Lower leg skin (tissue), 4 donors: ENCODE results near the gene STEAP1B. TPM values are rescaled to one million over a fixed set of nuclear protein-coding genes. Genes with fewer than 3 reads are reported as not detected.

ENCODE experiments used
- DNase-seq, 2 donors: peaks; one replicate each; pipeline ENCODE4 v3.0.0-alpha.2; 2019; ENCODE audit warnings: low spot score in 2 of 2
- H3K4me3 ChIP-seq: fragments of 200-600 bp; sonication (generic); 2 replicates; pipeline ENCODE4 v1.5.1; 2017; ENCODE audit warnings: mild to moderate bottlenecking, low read depth; ENCODE audit not compliant: poor library complexity, severe bottlenecking
- CTCF ChIP-seq, 3 donors: fragments of 450-650 bp; IDR thresholded peaks; one replicate each; pipeline ENCODE4 v1.5.1; 2016; ENCODE audit warnings: antibody characterized with exemption in 3 of 3, mild to moderate bottlenecking in 3 of 3, moderate library complexity in 2 of 3
- POLR2A ChIP-seq, 2 donors: fragments of 450-650 bp; IDR thresholded peaks; one replicate each; pipeline ENCODE4 v1.6.1; 2016 to 2017; ENCODE audit warnings: antibody characterized with exemption in 2 of 2, mild to moderate bottlenecking in 1 of 2, moderate library complexity in 1 of 2
- WGBS, 2 donors: methylation state at CpG; one replicate each; pipeline ENCODE4 v1.1.5; 2018; 5-methylcytosine and 5-hydroxymethylcytosine counted together
- intact Hi-C: fragments of 100-400 bp; cut with DNase I; formaldehyde crosslinking; loops from one replicate; pipeline ENCODE4 v1.15.0; 2023; ENCODE audit warnings: low total_unique reads
- total RNA-seq, 4 donors: library from RNA; depleted of rRNA; stranded (reverse); fragments of >200 nt; gene quantifications; one replicate each; pipeline ENCODE4 v1.1.0, GENCODE V29; 2016

Gene STEAP1B
- total RNA-seq, 4 donors from 2014 or later, result 0.29 to 1.4 TPM; not detected in 2

DNA sequence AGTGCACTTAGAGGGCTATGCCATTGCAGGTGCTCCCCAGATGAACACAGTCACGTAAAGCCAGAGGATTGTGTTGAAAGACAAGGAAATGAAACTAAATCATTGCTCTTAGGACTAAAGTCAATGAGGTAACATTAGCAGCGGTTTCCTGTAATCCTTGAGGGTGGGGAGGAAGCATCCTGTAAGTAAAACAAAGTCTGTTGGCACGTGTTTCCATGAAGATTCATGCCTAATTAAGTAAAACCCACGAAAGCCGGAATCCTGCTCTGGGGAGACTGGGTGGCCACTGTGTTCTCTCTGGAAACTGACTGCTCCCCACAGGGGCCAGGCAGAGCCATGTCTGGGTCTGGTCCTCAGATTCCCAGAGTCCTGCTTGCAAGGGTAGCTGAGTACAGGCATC lies 18.3 kb downstream of the STEAP1B start:
- no peak for DNase-seq
- WGBS, 2 donors, result 35 to 40% methylated on average over 5 of the region's 5 CpGs

DNA sequence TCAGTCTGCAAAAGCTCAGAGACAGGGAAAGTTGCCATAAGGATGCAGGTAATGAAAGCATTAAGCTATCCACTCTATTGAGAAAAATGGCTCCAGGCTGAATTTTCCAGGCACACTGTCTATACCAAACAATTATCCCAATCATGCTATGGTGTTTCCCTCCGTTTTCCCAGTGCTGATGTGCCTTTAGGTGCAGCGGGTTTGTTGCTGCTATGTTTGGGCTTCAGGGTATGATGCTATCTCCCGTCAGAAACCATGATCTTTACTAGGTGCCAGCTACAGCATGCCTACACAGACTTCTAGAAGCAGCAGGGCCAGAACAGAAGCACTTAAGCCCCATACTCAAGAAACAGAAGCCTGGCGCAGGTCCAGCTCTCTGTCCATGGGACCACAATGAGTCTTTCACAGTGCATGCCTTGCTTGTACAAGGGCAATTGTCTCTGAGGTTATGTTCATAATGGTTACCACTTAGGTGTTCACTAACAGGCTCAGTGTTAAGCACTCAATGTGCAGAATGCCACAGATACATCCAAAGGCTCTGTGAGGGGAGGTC lies 19.4 kb downstream of the STEAP1B start:
- no peak overlapping the region for H3K4me3 ChIP-seq
- DNase-seq, result no peak
- WGBS, 2 donors, result 37 to 53% methylated on average over 4 of the region's 4 CpGs

More for the DNA sequence above, 18.3 kb downstream of the STEAP1B start:
- no peak overlapping the region for H3K4me3 ChIP-seq
- intact Hi-C loops, result no loop called here
- TF ChIP-seq CTCF (IDR thresholded peaks at IDR 0.05) (no peak), POLR2A (IDR thresholded peaks at IDR 0.05) (no peak)

DNA sequence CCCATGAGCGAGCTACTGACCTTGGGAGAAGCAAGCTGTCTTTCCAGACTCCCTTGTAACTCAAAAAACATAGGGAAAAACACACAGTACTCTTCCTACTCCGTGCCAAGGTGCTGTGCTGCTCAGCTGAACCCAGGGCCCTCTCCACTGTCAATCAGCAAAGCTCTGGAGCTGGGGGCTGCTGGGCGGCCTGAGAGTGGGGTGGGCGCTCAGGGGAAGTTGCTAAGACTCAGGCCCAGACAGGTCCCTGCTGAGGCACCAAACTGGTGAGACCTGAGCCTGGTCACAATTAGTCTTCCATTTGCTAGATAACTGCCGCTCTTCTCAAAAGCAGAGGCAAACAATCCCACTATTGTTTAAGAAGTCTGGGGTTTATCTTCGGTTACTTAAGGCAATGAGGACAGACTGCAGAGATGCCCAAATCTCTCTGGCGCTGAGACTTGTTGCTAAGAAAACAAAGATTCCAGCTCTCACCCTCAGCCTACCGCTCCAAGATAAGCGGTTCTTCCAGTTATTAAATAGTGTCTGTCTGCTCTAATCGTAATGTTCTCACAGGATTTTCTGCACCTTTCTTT lies 22.0 kb downstream of the STEAP1B start:
- no peak for DNase-seq
- intact Hi-C loops, result no loop called here
- no peak for TF ChIP-seq POLR2A (IDR thresholded peaks at IDR 0.05)
- no peak for TF ChIP-seq CTCF (IDR thresholded peaks at IDR 0.05)
- H3K4me3 ChIP-seq, result no peak overlapping the region
- WGBS, 2 donors, result 55 to 68% methylated on average over 10 of the region's 10 CpGs

More for the DNA sequence above, 19.4 kb downstream of the STEAP1B start:
- TF ChIP-seq POLR2A (IDR thresholded peaks at IDR 0.05) (no peak), CTCF (IDR thresholded peaks at IDR 0.05) (no peak)
- intact Hi-C loops, result no loop called here

DNA sequence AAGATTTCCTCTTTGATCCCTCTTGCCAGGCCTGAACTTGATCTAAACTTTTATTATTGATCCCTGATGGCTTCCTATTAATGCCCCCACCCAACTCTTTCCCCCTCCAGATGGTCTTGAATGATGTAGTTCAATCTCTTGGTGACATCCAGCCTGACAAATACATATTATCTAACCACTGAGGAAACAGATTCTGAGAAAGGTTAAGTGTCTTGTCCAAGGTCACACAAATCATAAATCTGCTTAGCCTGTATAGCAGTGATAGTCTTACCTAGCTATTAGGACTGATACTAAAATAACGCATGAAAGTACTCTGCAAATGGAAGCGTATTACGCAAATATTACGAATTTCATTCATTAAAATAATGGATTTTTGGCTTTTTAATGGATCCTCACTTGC lies 22.7 kb downstream of the STEAP1B start:
- 93 to 97% methylated on average over 4 of the region's 4 CpGs for WGBS, 2 donors
- DNase-seq, result no peak
- intact Hi-C loops, result no loop called here
- H3K4me3 ChIP-seq, result no peak overlapping the region
- TF ChIP-seq CTCF (IDR thresholded peaks at IDR 0.05) (no peak), POLR2A (IDR thresholded peaks at IDR 0.05) (no peak)

DNA sequence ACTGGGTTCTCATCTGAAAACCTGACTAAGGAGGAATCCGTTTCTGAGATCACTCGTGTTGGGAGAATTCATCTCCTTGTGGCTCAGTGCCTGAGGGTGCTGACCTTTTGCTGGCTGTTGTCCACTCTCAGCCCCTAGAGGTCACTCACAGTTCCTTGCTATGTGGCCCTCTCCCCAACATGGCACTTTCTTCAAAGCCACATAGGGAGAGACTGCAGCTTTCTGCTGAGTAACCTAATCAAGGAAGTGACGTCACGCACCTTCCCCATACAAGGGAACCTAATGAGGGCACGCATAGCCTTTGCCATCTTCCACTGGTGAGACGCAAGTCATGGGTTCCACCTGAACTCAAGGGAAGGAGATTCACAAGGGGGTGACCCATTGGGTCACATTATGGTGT lies 23.2 kb downstream of the STEAP1B start:
- no peak for DNase-seq
- 96 to 99% methylated on average over 6 of the region's 6 CpGs for WGBS, 2 donors
- TF ChIP-seq CTCF (IDR thresholded peaks at IDR 0.05) (no peak), POLR2A (IDR thresholded peaks at IDR 0.05) (no peak)
- no peak overlapping the region for H3K4me3 ChIP-seq
- intact Hi-C loops, result no loop called here

DNA sequence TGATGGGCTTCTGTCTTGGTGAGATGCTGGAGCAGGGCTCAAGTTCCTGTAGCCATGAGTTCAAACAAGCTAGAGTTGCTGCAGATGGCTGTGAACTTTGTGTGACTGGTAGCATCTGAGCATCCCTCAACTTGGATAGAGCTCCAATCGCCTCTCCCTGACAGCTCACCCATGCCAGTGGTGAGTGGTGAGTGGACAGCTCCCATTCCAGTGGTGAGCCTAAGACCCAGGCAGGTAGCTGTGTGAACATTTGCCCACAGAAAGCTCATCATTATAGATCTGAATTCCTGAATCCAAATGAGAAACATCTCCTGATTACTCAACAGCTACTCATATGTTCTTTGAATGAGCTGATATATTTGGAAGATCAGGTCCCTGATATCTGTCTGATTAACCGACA lies 25.3 kb downstream of the STEAP1B start:
- no peak overlapping the region for H3K4me3 ChIP-seq
- no peak for TF ChIP-seq CTCF (IDR thresholded peaks at IDR 0.05)
- no peak for TF ChIP-seq POLR2A (IDR thresholded peaks at IDR 0.05)
- no peak for DNase-seq
- 70 to 85% methylated on average over 2 of the region's 2 CpGs for WGBS, 2 donors
- intact Hi-C loops, result no loop called here
